ENCODE measurements around the gene SETDB1.

SETDB1 gene

DNA sequence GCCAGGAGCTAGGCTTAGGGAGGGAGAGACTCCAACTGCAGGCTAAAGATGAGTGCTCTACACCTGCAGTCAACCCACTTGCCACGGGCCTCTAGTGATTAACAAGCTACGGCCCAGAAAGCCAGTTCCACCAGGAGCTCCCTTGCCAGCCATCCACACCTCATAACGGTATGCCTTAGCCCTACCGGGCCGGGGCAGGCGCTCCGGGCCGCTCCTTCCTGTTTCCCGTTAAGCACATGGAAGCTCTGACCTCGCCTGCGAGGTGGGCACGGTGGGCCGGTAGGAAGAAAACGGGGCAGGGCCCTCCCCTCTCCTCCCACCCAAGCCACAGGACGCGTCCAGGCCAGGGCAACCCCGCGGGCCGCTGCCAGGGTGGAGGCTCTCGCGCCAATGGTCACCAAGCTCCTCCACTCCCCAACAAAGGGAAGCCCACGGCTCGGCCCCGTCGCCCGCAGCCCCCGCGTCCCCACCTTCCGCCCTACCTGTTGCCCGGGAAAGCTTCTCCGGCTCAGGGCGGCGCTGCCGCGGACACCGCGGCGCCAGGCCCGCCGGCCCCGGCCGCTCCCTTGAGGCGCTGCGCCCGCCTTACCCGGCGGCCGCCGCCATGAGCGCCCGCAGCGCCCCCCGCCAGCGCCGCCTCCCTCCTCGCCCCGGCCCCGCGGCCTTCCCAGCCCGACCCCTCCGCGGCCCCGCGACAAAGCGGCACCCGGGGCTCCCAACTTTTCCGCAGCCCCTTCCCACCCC, 47.8 kb downstream of the SETDB1 start:
- H3K4me2 ChIP-seq, result peak overlapping the region; percentile 100
- H3K9ac ChIP-seq, result peak overlapping the region; percentile 98
- peaks cover 49% of the 10 kb centered on the region for H4K20me1 ChIP-seq
- H3K36me3 ChIP-seq, result peaks cover 24% of the 10 kb centered on the region
- H3K9me3 ChIP-seq, result no peaks in the 10 kb centered on the region
- H3K4me3 ChIP-seq, result peak overlapping the region; percentile 97
- peaks cover 73% of the 10 kb centered on the region for H3K4me1 ChIP-seq
- TF ChIP-seq Cebpa-rat (IDR thresholded peaks at IDR 0.05), result no peak
- no peaks in the 10 kb centered on the region for H3K27me3 ChIP-seq
- peak overlapping the region; percentile 97 for H3K27ac ChIP-seq

- H3K27me3 ChIP-seq, result no peaks in the 10 kb centered on the region
- peak within 1 kb of the TSS; percentile 97 for H3K27ac ChIP-seq
- H3K4me2 ChIP-seq, result peak within 1 kb of the TSS; percentile 100
- H4K20me1 ChIP-seq, result peaks cover 41% of the 10 kb centered on the region
- peak within 1 kb of the TSS; percentile 98 for H3K9ac ChIP-seq
- TF ChIP-seq Cebpa-rat (IDR thresholded peaks at IDR 0.05), result no peak
- H3K4me1 ChIP-seq, result peaks cover 80% of the 10 kb centered on the region
- H3K4me3 ChIP-seq, result peak within 1 kb of the TSS; percentile 97
- no peaks in the 10 kb centered on the region for H3K9me3 ChIP-seq
- peaks cover 16% of the 10 kb centered on the region for H3K36me3 ChIP-seq
Observed at GRCh38 chr1:150974580-150975478, 48.7 kb downstream of the SETDB1 start, which contains the start of gene CERS2. TSS of gene CERS2 (minus strand) at chr1:150974835. CDS start at chr1:150969090, 5,745 bp downstream.

DNA sequence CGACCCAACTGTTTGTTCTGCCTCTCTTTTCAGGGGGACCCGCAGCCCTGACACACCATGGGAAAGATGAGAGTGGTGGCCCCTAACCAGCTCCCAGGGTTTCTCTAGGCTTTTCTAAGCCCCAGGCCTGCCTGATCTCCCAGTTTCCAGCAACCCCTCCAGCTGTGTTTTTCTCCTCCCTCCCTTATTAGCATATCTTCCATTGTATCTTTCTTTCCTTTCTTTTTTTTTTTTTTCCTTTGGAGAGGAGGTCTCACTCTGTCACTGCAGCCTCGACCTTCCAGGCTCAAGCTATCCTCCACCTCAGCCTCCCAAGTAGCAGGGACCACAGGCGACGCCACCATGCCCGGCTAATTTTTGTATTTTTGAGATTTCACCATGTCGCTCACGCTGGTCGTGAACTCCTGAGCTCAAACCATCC, 50.2 kb downstream of the SETDB1 start:
- Histone ChIP-seq H3K4me3 (no peak overlapping the region), H3K27ac (0 out of 2 replicates have a peak overlapping the region, but pooled peaks have one; percentile 5), H3K27me3 (no peaks in the 10 kb centered on the region), H3K4me2 (peak overlapping the region; percentile 76), H3K36me3 (0 out of 2 replicates have a peak, but pooled peaks cover 6% of the 10 kb centered on the region), H3K9me3 (no peaks in the 10 kb centered on the region), H3K4me1 (peaks cover 82% of the 10 kb centered on the region), H4K20me1 (peaks cover 25% of the 10 kb centered on the region), H3K9ac (0 out of 2 replicates have a peak overlapping the region, but pooled peaks have one; percentile 30)
- no peak for TF ChIP-seq Cebpa-rat (IDR thresholded peaks at IDR 0.05)

- 0 out of 2 replicates have a peak overlapping the region, but pooled peaks have one; percentile 5 for H3K27ac ChIP-seq
- no peaks in the 10 kb centered on the region for H3K27me3 ChIP-seq
- peak overlapping the region; percentile 30; the same call in 1 of the 2 replicates for H3K9ac ChIP-seq
- no peaks in the 10 kb centered on the region for H3K36me3 ChIP-seq
- H4K20me1 ChIP-seq, result peaks cover 18% of the 10 kb centered on the region
- H3K4me3 ChIP-seq, result peak overlapping the region; percentile 5; the same call in 1 of the 2 replicates
- no peak for TF ChIP-seq Cebpa-rat (IDR thresholded peaks at IDR 0.05)
- H3K4me2 ChIP-seq, result peak overlapping the region; percentile 76
- H3K4me1 ChIP-seq, result peaks cover 82% of the 10 kb centered on the region
- H3K9me3 ChIP-seq, result no peaks in the 10 kb centered on the region
Observed at GRCh38 chr1:150976879-150977694, 50.9 kb downstream of the SETDB1 start.

DNA sequence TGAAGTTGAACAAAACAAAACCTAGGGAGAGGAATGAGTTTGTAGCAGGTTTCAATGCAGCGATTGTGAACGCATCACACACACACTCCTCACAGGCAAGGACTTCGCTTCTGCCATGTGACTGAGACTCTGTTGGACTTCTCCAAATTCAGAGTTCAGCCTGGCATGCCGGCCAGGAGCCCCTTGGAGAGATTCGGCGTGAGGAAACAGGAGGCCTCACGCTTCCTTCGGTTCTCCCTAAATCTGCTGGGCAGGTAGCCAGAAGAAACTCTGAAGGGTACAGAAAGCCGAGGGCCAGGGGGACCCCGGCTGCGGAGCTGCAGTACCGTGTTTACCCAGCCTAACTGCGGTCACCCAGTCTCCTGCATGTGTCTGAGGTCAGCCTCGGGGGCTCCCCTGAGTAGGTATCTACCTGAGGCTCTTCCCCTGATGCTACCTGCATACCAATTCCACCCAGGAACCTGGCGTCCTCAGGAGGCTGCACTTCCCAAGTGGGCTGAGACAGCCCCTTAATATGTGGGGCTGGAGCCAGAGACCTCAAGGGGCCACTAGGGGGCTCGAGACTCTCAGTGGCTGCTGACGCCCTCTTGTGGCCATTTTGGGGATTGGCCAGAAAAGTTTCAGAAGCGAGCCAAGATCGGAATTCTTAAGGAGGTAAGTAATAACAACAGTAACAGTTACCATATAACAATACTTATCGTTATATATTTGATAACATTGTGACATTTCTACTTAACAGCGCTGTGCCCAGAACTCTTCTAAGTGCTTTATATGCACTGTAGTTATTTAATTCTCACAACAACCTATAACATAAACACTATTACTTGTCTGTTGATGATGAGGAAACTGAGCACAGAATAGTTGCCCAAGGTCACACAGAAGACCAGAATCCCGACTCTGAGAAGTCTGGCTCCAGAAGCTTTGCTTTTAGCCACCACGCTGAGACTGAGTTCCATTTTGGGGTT, 53.2 kb downstream of the SETDB1 start:
- Histone ChIP-seq H3K4me3 (peak overlapping the region; percentile 41), H3K9me3 (no peaks in the 10 kb centered on the region), H3K27ac (no peak overlapping the region), H3K4me2 (peak overlapping the region; percentile 74), H4K20me1 (no peaks in the 10 kb centered on the region), H3K27me3 (no peaks in the 10 kb centered on the region), H3K4me1 (peaks cover 79% of the 10 kb centered on the region), H3K9ac (peak overlapping the region; percentile 62), H3K36me3 (no peaks in the 10 kb centered on the region)
- no peak for TF ChIP-seq Cebpa-rat (IDR thresholded peaks at IDR 0.05)

- Histone ChIP-seq H3K4me1 (peaks cover 68% of the 10 kb centered on the region), H3K4me3 (no peak overlapping the region), H3K9me3 (no peaks in the 10 kb centered on the region), H4K20me1 (no peaks in the 10 kb centered on the region), H3K9ac (peak overlapping the region; percentile 25), H3K36me3 (no peaks in the 10 kb centered on the region), H3K4me2 (peak overlapping the region; percentile 53), H3K27ac (peak overlapping the region; percentile 61), H3K27me3 (no peaks in the 10 kb centered on the region)
- peak; percentile 46; the same call in 1 of the 2 replicates for TF ChIP-seq Cebpa-rat (IDR thresholded peaks at IDR 0.05)
Observed at GRCh38 chr1:150981177-150981804, 55.1 kb downstream of the SETDB1 start.

GRCh38 chr1:150981805-150982712, 55.9 kb downstream of the SETDB1 start, which contains the start of gene ANXA9:
TSS of gene ANXA9 (plus strand) at chr1:150982292. CDS start at chr1:150983106, 814 bp downstream.
- no peaks in the 10 kb centered on the region for H3K27me3 ChIP-seq
- no peak within 1 kb of the TSS for H3K4me3 ChIP-seq
- no peaks in the 10 kb centered on the region for H3K9me3 ChIP-seq
- H3K9ac ChIP-seq, result peak within 1 kb of the TSS; percentile 25
- peaks cover 60% of the 10 kb centered on the region for H3K4me1 ChIP-seq
- H4K20me1 ChIP-seq, result no peaks in the 10 kb centered on the region
- peak within 1 kb of the TSS; percentile 53 for H3K4me2 ChIP-seq
- H3K27ac ChIP-seq, result peak within 1 kb of the TSS; percentile 61
- no peaks in the 10 kb centered on the region for H3K36me3 ChIP-seq
- no peak for TF ChIP-seq Cebpa-rat (IDR thresholded peaks at IDR 0.05)

Data from BLaER1 (cell line).